Stomach (tissue), 4 donors: Measurements from ENCODE around the gene PNMA1.

ENCODE experiments used
- CTCF ChIP-seq, 7 experiments: fragments of 450-650 bp in 4 of 7; fragments of 200-600 bp in 3 of 7; sonication (generic) in 3 of 7; IDR thresholded peaks; one replicate each; pipeline ENCODE4 v1.5.1; 2016 to 2019; ENCODE audit warnings: antibody characterized with exemption in 7 of 7, control low read depth in 2 of 7, mild to moderate bottlenecking in 1 of 7
- EP300 ChIP-seq: sonication (generic); formaldehyde crosslinking; IDR thresholded peaks from one replicate; pipeline ENCODE4 v1.6.1; 2017; ENCODE audit warnings: antibody characterized with exemption
- POLR2AphosphoS5 ChIP-seq, 3 donors: sonication (generic); formaldehyde crosslinking; IDR thresholded peaks; one replicate each; pipeline ENCODE4 v1.6.1; 2016; ENCODE audit warnings: antibody characterized with exemption in 3 of 3

GRCh38 chr14:73726025-73726961, 12.1 kb upstream of the PNMA1 start:
- TF ChIP-seq POLR2AphosphoS5 (IDR thresholded peaks at IDR 0.05) = no peak
- TF ChIP-seq EP300 = no peak
- no peak for TF ChIP-seq CTCF (IDR thresholded peaks at IDR 0.05)
